ENCODE results near the gene DENND2C.
"Not testable (repeated sequence)": the region's sequence is repeated elsewhere in the genome, so short reads cannot be mapped to it uniquely, and the experiment has no call there.

Gene DENND2C

DNA sequence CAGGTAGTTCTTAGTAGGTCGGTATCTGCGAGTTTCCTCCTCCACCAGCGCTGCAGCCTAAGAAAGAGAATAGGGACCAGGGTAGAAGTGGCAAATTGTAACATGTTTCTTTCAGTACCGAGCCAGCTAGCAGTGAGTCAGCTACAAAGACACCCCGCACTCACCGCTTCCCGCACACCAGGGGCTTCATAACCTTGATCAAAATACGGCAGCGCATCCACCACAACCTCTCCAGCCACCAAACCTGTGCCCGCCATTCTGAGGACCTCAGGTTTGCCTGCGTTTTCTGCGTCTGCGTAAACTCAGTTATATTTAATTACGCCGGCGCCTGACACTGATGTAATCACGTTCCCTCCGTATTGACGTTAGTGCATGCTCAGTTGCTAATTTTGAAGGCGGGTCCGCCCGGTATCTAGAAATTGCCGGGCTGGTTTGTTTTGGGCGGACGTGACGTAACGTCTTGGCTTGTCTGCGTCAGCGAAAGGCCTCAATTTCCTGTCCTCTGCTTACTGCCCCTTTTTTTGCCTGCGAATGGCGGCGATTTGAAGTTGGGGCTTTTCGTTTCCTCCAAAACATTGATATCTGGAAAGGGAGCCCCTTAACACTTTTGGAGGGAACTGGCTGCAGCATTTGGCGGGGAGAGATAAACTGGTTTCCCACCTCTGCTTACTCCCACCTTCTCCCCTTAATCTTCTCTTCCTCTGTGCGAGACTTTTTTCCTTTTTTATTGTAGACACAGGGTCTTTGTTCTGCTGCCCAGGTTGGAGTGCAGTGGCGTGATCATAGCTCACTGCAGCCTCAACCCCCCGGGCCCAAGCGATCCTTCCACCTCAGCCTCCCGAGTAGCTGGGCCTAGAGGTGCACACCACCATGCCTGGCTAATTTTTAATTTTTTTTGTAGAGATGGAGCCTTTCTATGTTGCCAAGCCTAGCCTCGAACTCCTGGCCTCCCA is 88.2 kb downstream of the DENND2C start, which contains the start of gene BCAS2:
BCAS2 (minus strand) TSS at position 281 of the 953 bp plus-strand sequence; CDS start at position 257, 24 bp downstream.
- peak; percentile 51 to 97 for DNase-seq (ENCODE audit: low read depth in 1 of 2, low spot score in 1 of 2)
- in situ Hi-C loops (cut with HindIII; ENCODE audit: low pct_unique_long_range_greater_than_20kb, low sequenced_read_pairs): no loop called here
- TF ChIP-seq JUND (IDR thresholded peaks at IDR 0.05; ENCODE audit: low read depth): no peak

DNA sequence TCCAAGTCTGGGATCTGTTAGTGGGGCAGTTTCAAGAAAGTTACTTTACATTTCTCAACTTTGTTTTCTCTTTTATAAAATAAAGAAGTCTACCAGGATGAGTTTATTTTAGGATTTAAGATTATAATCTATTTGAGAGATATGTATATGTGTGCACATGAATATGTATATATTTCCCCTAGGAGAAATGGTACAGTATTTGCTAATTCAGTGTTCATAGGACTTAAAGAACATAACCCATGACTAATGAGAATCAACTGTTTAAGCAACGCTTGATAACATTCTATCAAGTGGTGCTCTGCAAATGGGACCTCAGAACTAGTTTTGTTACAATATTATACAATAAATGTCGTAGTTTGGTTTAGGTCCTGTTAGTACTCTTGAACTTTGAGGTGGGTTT is 95.5 kb downstream of the DENND2C start:
- in situ Hi-C loops (cut with HindIII; ENCODE audit: low pct_unique_long_range_greater_than_20kb, low sequenced_read_pairs): no loop called here
- DNase-seq (ENCODE audit: low read depth in 1 of 2, low spot score in 1 of 2): no peak
- TF ChIP-seq JUND (IDR thresholded peaks at IDR 0.05; ENCODE audit: low read depth): no peak

DNA sequence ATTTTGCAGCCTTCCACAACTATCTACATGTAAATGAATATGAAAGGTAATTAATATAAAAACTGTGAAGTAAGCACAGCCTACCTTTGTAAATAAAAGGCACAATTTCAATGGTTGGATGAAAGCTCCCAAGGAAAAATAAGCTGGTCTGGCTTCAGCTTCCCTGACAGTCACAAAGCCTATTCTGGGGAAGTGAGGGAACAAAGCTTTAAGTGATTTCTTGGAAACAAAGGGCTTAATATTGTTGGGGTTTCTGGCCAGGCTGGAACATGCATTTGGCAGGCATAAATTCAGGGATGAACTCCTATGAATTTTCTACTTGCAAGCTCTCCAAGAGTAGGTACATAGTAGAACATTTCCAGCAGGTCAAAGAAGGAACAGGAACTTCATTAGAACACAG is 105.7 kb downstream of the DENND2C start:
- no peak for TF ChIP-seq JUND (IDR thresholded peaks at IDR 0.05; ENCODE audit: low read depth)
- DNase-seq (ENCODE audit: low read depth in 1 of 2, low spot score in 1 of 2): no peak
- in situ Hi-C loops (cut with HindIII; ENCODE audit: low pct_unique_long_range_greater_than_20kb, low sequenced_read_pairs): no loop called here

- in situ Hi-C loops (cut with HindIII; ENCODE audit: low pct_unique_long_range_greater_than_20kb, low sequenced_read_pairs); DNase-seq (ENCODE audit: low read depth in 1 of 2, low spot score in 1 of 2): not testable (repeated sequence)
These were observed 106.8 kb downstream of the DENND2C start for GRCh38 chr1:114562978-114563510.

- DNase-seq (ENCODE audit: low read depth in 1 of 2, low spot score in 1 of 2): no peak
- TF ChIP-seq JUND (IDR thresholded peaks at IDR 0.05; ENCODE audit: low read depth): no peak
- in situ Hi-C loops (cut with HindIII; ENCODE audit: low pct_unique_long_range_greater_than_20kb, low sequenced_read_pairs): no loop called here
These were observed 108.5 kb downstream of the DENND2C start for GRCh38 chr1:114561333-114561732.

DNA sequence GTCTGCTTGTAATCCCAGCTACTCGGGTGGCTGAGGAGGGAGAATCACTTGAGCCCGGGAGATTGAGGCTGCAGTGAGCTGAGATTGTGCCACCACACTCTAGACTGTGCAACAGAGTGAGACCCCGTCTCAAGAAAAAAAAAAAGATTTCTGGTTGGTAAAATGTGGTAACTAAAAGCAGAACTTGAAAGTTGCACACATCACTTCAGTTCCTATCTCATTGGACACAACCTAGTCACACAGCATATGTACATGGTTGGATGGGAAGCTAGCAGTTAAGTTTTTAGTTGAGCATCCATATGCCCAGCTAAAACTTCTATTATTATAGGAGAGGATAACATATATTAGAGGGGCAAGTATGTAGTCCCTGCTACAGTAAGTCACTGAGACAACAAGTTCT is 110.5 kb downstream of the DENND2C start:
- in situ Hi-C loops (cut with HindIII; ENCODE audit: low pct_unique_long_range_greater_than_20kb, low sequenced_read_pairs): no loop called here
- TF ChIP-seq JUND (IDR thresholded peaks at IDR 0.05; ENCODE audit: low read depth): no peak
- no peak for DNase-seq (ENCODE audit: low read depth in 1 of 2, low spot score in 1 of 2)

DNA sequence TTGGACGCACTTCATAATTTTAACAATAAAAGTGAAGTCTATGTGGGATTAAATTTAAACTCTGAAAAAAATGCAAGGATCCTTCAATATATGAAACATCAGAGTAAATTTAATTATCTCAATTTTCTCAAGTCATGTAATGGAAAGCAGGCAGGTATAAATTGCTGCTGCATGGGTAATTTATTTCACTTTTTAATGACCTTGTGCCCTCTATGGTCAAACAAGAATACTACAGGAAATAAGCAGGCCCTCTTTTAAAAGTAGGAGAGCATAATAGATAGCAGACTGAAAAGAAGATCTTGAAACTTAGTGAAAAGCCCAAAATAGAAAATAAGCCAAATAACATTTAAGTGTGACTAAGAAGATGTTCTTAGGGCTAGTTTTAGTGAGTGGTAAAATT is 111.3 kb downstream of the DENND2C start:
- peak in 1 of 2 experiments; percentile 12 for DNase-seq (ENCODE audit: low read depth in 1 of 2, low spot score in 1 of 2)
- no peak for TF ChIP-seq JUND (IDR thresholded peaks at IDR 0.05; ENCODE audit: low read depth)
- in situ Hi-C loops (cut with HindIII; ENCODE audit: low pct_unique_long_range_greater_than_20kb, low sequenced_read_pairs): no loop called here

DNA sequence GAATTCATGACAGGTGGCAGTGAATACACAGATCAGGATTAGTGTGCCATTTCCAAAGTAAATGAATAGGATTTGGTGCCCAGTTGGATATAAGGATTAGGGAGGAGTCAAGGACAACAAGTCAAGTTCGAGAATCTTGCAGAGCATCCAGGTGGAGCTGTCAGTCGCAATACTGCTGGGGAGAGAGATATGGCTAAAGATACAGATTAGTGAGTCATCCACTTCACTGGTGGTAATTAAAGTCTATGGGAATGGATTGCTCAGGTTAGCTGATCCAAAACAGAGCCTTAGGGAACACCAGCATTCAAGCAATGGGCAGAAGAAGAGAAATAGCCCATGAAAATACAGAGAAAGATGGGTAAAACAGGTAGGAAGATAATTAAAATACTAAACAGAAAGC is 115.3 kb downstream of the DENND2C start:
- no peak for DNase-seq (ENCODE audit: low read depth in 1 of 2, low spot score in 1 of 2)
- TF ChIP-seq JUND (IDR thresholded peaks at IDR 0.05; ENCODE audit: low read depth): no peak
- in situ Hi-C loops (cut with HindIII; ENCODE audit: low pct_unique_long_range_greater_than_20kb, low sequenced_read_pairs): no loop called here

- no peak for DNase-seq (ENCODE audit: low read depth in 1 of 2, low spot score in 1 of 2)
- TF ChIP-seq JUND (IDR thresholded peaks at IDR 0.05; ENCODE audit: low read depth): no peak
- in situ Hi-C loops (cut with HindIII; ENCODE audit: low pct_unique_long_range_greater_than_20kb, low sequenced_read_pairs): no loop called here
These were observed 117.7 kb downstream of the DENND2C start for GRCh38 chr1:114552106-114552639.

GRCh38 chr1:114551400-114551799 is 118.4 kb downstream of the DENND2C start:
- no peak for DNase-seq (ENCODE audit: low read depth in 1 of 2, low spot score in 1 of 2)
- in situ Hi-C loops (cut with HindIII; ENCODE audit: low pct_unique_long_range_greater_than_20kb, low sequenced_read_pairs): no loop called here
- TF ChIP-seq JUND (IDR thresholded peaks at IDR 0.05; ENCODE audit: low read depth): no peak

GRCh38 chr1:114550336-114550735 is 119.5 kb downstream of the DENND2C start:
- in situ Hi-C loops (cut with HindIII; ENCODE audit: low pct_unique_long_range_greater_than_20kb, low sequenced_read_pairs): no loop called here
- DNase-seq (ENCODE audit: low read depth in 1 of 2, low spot score in 1 of 2): no peak
- no peak for TF ChIP-seq JUND (IDR thresholded peaks at IDR 0.05; ENCODE audit: low read depth)

GRCh38 chr1:114549137-114549536 is 120.7 kb downstream of the DENND2C start:
- no peak for TF ChIP-seq JUND (IDR thresholded peaks at IDR 0.05; ENCODE audit: low read depth)
- no peak for DNase-seq (ENCODE audit: low read depth in 1 of 2, low spot score in 1 of 2)
- in situ Hi-C loops (cut with HindIII; ENCODE audit: low pct_unique_long_range_greater_than_20kb, low sequenced_read_pairs): no loop called here

- in situ Hi-C loops (cut with HindIII; ENCODE audit: low pct_unique_long_range_greater_than_20kb, low sequenced_read_pairs): no loop called here
- no peak for DNase-seq (ENCODE audit: low read depth in 1 of 2, low spot score in 1 of 2)
- TF ChIP-seq JUND (IDR thresholded peaks at IDR 0.05; ENCODE audit: low read depth): no peak
These were observed 122.8 kb downstream of the DENND2C start for GRCh38 chr1:114547076-114547475.
